CD4-positive, alpha-beta T cell (primary cell): ENCODE measurements around the gene SNTA1. TPM values are rescaled to one million over a fixed set of nuclear protein-coding genes. Genes with fewer than 3 reads are reported as not detected.

ENCODE experiments used
- ATAC-seq: fragments of 200-7000 bp; cut with Tn5 transposase; one replicate; pipeline ENCODE4 v1.10.0; 2022; ENCODE audit warnings: mild to moderate bottlenecking; ENCODE audit not compliant: poor library complexity
- CTCF ChIA-PET: fragments of 350-600 bp; sonication (Branson Sonifier 250); formaldehyde crosslinking; loops from one replicate; lab custom pipeline; 2021; ENCODE audit warnings: antibody characterized with exemption, inconsistent platforms; lab: Charles Lee
- POLR2A ChIA-PET: fragments of 350-600 bp; sonication (Branson Sonifier 250); formaldehyde crosslinking; loops from one replicate; lab custom pipeline; 2021; ENCODE audit warnings: antibody characterized with exemption, inconsistent platforms; lab: Charles Lee
- DNase-seq, 14 experiments: peaks; one replicate each; pipeline ENCODE4 v3.0.0-alpha.2; 2013 to 2020; ENCODE audit warnings: mixed read lengths in 2 of 14
- H3K27ac ChIP-seq, 2 donors: one replicate each; pipeline versions ENCODE4 v1.5.1 to v1.7.0; 2013; ENCODE audit warnings: low read length in 2 of 2, low read depth in 1 of 2, mild to moderate bottlenecking in 1 of 2
- H3K27me3 ChIP-seq, 2 experiments: 1 replicate in 1 of 2; 2 replicates in 1 of 2; pipeline versions ENCODE4 v1.6.1 to v1.7.0; 2013; ENCODE audit warnings: low read length in 2 of 2, control low read depth in 1 of 2, mild to moderate bottlenecking in 1 of 2, moderate library complexity in 1 of 2; ENCODE audit not compliant: insufficient read depth in 2 of 2, control insufficient read depth in 1 of 2
- H3K36me3 ChIP-seq: one replicate; pipeline ENCODE4 v1.6.1; 2013; ENCODE audit warnings: low read length, control low read depth; ENCODE audit not compliant: insufficient read depth
- H3K4me1 ChIP-seq: one replicate; pipeline ENCODE4 v1.6.1; 2013; ENCODE audit warnings: low read length, control low read depth; ENCODE audit not compliant: insufficient read depth
- H3K4me3 ChIP-seq: one replicate; pipeline ENCODE4 v1.5.1; 2013; ENCODE audit warnings: mild to moderate bottlenecking, low read length, moderate library complexity
- H3K9me3 ChIP-seq, 2 experiments: 1 replicate in 1 of 2; 2 replicates in 1 of 2; pipeline versions ENCODE4 v1.6.1 to v1.7.0; 2013; ENCODE audit warnings: low read length in 2 of 2, mild to moderate bottlenecking in 2 of 2, control low read depth in 1 of 2, moderate library complexity in 1 of 2; ENCODE audit not compliant: control insufficient read depth in 1 of 2, insufficient read depth in 1 of 2
- H3K27ac Mint-ChIP-seq: one replicate; pipeline ENCODE4 v1.8.0; 2020; ENCODE audit warnings: mixed read lengths
- H3K27me3 Mint-ChIP-seq: one replicate; pipeline ENCODE4 v1.8.0; 2021; ENCODE audit warnings: mixed read lengths
- H3K36me3 Mint-ChIP-seq: one replicate; pipeline ENCODE4 v1.8.0; 2021; ENCODE audit warnings: low read depth, mixed read lengths
- H3K4me1 Mint-ChIP-seq: one replicate; pipeline ENCODE4 v1.8.0; 2021; ENCODE audit warnings: low read depth, mixed read lengths
- H3K4me3 Mint-ChIP-seq: one replicate; pipeline ENCODE4 v1.8.0; 2020; ENCODE audit warnings: mild to moderate bottlenecking, mixed read lengths
- H3K9me3 Mint-ChIP-seq: one replicate; pipeline ENCODE4 v1.8.0; 2020; ENCODE audit warnings: mixed read lengths
- CTCF ChIP-seq: fragments of 200-600 bp; IDR thresholded peaks from one replicate; pipeline ENCODE4 v1.8.0; 2022; ENCODE audit warnings: antibody characterized with exemption, mild to moderate bottlenecking
- intact Hi-C, 2 experiments: fragments of 100-400 bp; cut with DNase I in 1 of 2; cut with micrococcal nuclease in 1 of 2; formaldehyde crosslinking; loops; one replicate each; pipeline versions ENCODE4 v1.15.1 to v1.9.0; 2023 to 2025; cut with DNase I, micrococcal nuclease
- total RNA-seq, 174 experiments: library from RNA in 2 of 174; stranded (reverse) in 2 of 174; gene quantifications; one replicate each; pipeline ENCODE4 v1.2.3 and lab custom pipeline; 2021 to 2026

The SNTA1 gene
- total RNA-seq, 2 experiments from 2014 or later, result 5.0 to 5.2 TPM

GRCh38 chr20:33408313-33408712 is 35.2 kb downstream of the SNTA1 start:
- intact Hi-C loops, result loop anchor here in 1 of 2 experiments (5.0 kb wide), 1 partner anchor 314 kb away; the partner anchor contains the start of gene PXMP4
- Mint-ChIP-seq H3K36me3 (peaks cover 32% of the 10 kb centered on the region), H3K4me1 (peaks cover 8% of the 10 kb centered on the region), H3K9me3 (no peaks in the 10 kb centered on the region), H3K27me3 (no peaks in the 10 kb centered on the region), H3K4me3 (no peak overlapping the region), H3K27ac (no peak overlapping the region)
- ChIA-PET CTCF (no interaction called here), POLR2A (no interaction called here)
- H3K27me3 ChIP-seq, result no peaks in the 10 kb centered on the region
- DNase-seq (no peak), ATAC-seq (no peak)
- TF ChIP-seq CTCF, result no peak
- peaks cover 12% of the 10 kb centered on the region for H3K4me1 ChIP-seq
- no peak overlapping the region for H3K4me3 ChIP-seq
- no peak overlapping the region for H3K27ac ChIP-seq
- peaks cover 13% of the 10 kb centered on the region for H3K36me3 ChIP-seq
- H3K9me3 ChIP-seq, result no peaks in the 10 kb centered on the region

GRCh38 chr20:33407796-33408195 is 35.8 kb downstream of the SNTA1 start:
- Mint-ChIP-seq H3K27me3 (no peaks in the 10 kb centered on the region), H3K36me3 (peaks cover 32% of the 10 kb centered on the region), H3K4me3 (no peak overlapping the region), H3K9me3 (no peaks in the 10 kb centered on the region), H3K4me1 (peaks cover 8% of the 10 kb centered on the region), H3K27ac (no peak overlapping the region)
- H3K4me1 ChIP-seq, result peaks cover 12% of the 10 kb centered on the region
- DNase-seq (no peak), ATAC-seq (no peak)
- POLR2A ChIA-PET, result no interaction called here
- no peaks in the 10 kb centered on the region for H3K9me3 ChIP-seq
- CTCF ChIA-PET, result no interaction called here
- no peak for TF ChIP-seq CTCF
- H3K4me3 ChIP-seq, result no peak overlapping the region
- peaks cover 13% of the 10 kb centered on the region for H3K36me3 ChIP-seq
- H3K27me3 ChIP-seq, result no peaks in the 10 kb centered on the region
- H3K27ac ChIP-seq, result no peak overlapping the region
- intact Hi-C loops, result loop anchor here in 1 of 2 experiments (5.0 kb wide), 1 partner anchor 315 kb away; the partner anchor contains the start of gene PXMP4

- Histone ChIP-seq H3K36me3 (peaks cover 11% of the 10 kb centered on the region), H3K4me3 (no peak overlapping the region), H3K9me3 (no peaks in the 10 kb centered on the region), H3K27me3 (no peaks in the 10 kb centered on the region), H3K4me1 (peaks cover 17% of the 10 kb centered on the region), H3K27ac (no peak overlapping the region)
- Mint-ChIP-seq H3K4me1 (peaks cover 13% of the 10 kb centered on the region), H3K4me3 (no peak overlapping the region), H3K9me3 (no peaks in the 10 kb centered on the region), H3K27me3 (no peaks in the 10 kb centered on the region), H3K27ac (no peak overlapping the region), H3K36me3 (peaks cover 32% of the 10 kb centered on the region)
- ATAC-seq, result no peak
- intact Hi-C loops, result loop anchor here in 1 of 2 experiments (5.0 kb wide), 1 partner anchor 315 kb away; the partner anchor contains the start of gene PXMP4
- CTCF ChIA-PET, result no interaction called here
- POLR2A ChIA-PET, result no interaction called here
- TF ChIP-seq CTCF, result no peak
- no peak for DNase-seq
Observed at GRCh38 chr20:33407251-33407650, 36.3 kb downstream of the SNTA1 start.
